GM19328 (cell line): ENCODE results near the gene SH3BP2.
A peak's percentile ranks its signal among the peaks of the same experiment; 100 is the strongest.
"Not testable (repeated sequence)": the region's sequence is repeated elsewhere in the genome, so short reads cannot be mapped to it uniquely, and the experiment has no call there.

ENCODE experiments used
- ATAC-seq: cut with Tn5 transposase; IDR thresholded peaks from one replicate; pipeline ENCODE4 v1.9.1; 2021; ENCODE audit warnings: mild to moderate bottlenecking, moderate library complexity; ENCODE audit not compliant: unreplicated experiment

Gene SH3BP2

GRCh38 chr4:2762486-2763370, 30.2 kb upstream of the SH3BP2 start:
- ATAC-seq: not testable (repeated sequence)

- no peak for ATAC-seq
These were observed 29.3 kb upstream of the SH3BP2 start for GRCh38 chr4:2763511-2763967.

- ATAC-seq: no peak
These were observed 26.9 kb upstream of the SH3BP2 start for GRCh38 chr4:2765832-2766526.

GRCh38 chr4:2767046-2767704, 25.7 kb upstream of the SH3BP2 start:
- ATAC-seq: no peak

- no peak for ATAC-seq
These were observed 25.2 kb upstream of the SH3BP2 start for GRCh38 chr4:2767705-2768074.

GRCh38 chr4:2768124-2768523, 24.8 kb upstream of the SH3BP2 start:
- no peak for ATAC-seq

GRCh38 chr4:2768921-2769336, 24.0 kb upstream of the SH3BP2 start:
- ATAC-seq: no peak

GRCh38 chr4:2771264-2771663, 21.6 kb upstream of the SH3BP2 start:
- ATAC-seq: no peak

- ATAC-seq: not testable (repeated sequence)
These were observed 12.2 kb upstream of the SH3BP2 start for GRCh38 chr4:2780643-2781042.

GRCh38 chr4:2781911-2782310, 11.0 kb upstream of the SH3BP2 start:
- ATAC-seq: no peak

- ATAC-seq: no peak
These were observed 9.1 kb upstream of the SH3BP2 start for GRCh38 chr4:2783790-2784189.

GRCh38 chr4:2785613-2786012, 7.3 kb upstream of the SH3BP2 start:
- ATAC-seq: no peak

- ATAC-seq: no peak
These were observed 6.7 kb upstream of the SH3BP2 start for GRCh38 chr4:2786152-2786671.

- ATAC-seq: peak; percentile 9
These were observed 6.1 kb upstream of the SH3BP2 start for GRCh38 chr4:2786794-2787229.

- ATAC-seq: peak; percentile 57
These were observed 5.4 kb upstream of the SH3BP2 start for GRCh38 chr4:2787230-2788100.

GRCh38 chr4:2788101-2788500, 4.8 kb upstream of the SH3BP2 start:
- ATAC-seq: no peak

GRCh38 chr4:2788532-2789103, 4.3 kb upstream of the SH3BP2 start:
- ATAC-seq: no peak

- no peak for ATAC-seq
These were observed 3.5 kb upstream of the SH3BP2 start for GRCh38 chr4:2789351-2789750.

GRCh38 chr4:2789793-2790582, 2.9 kb upstream of the SH3BP2 start:
- no peak for ATAC-seq
